HG03095 (cell line): Measurements from ENCODE around the gene APLP1.
"Not testable (repeated sequence)": the region's sequence is repeated elsewhere in the genome, so short reads cannot be mapped to it uniquely, and the experiment has no call there.

Source experiments
- ATAC-seq: cut with Tn5 transposase; IDR thresholded peaks from one replicate; pipeline ENCODE4 v1.9.1; 2021; ENCODE audit warnings: moderate library complexity; ENCODE audit not compliant: unreplicated experiment

The APLP1 gene

GRCh38 chr19:35852029-35852780 is 16.2 kb upstream of the APLP1 start, which contains the start of gene NPHS1:
NPHS1 (minus strand) TSS chr19:35852504; CDS start chr19:35851837, 667 bp downstream.
- ATAC-seq = no peak

GRCh38 chr19:35853038-35853756 is 15.2 kb upstream of the APLP1 start:
- no peak for ATAC-seq

- no peak for ATAC-seq
Observed at GRCh38 chr19:35856546-35857149, 11.7 kb upstream of the APLP1 start, which contains the start of gene KIRREL2. KIRREL2 (plus strand) TSS chr19:35856911; CDS start chr19:35857120, 209 bp downstream.

GRCh38 chr19:35858311-35858710 is 10.1 kb upstream of the APLP1 start:
- no peak for ATAC-seq

- no peak for ATAC-seq
Observed at GRCh38 chr19:35859414-35859813, 9.0 kb upstream of the APLP1 start.

- ATAC-seq = no peak
Observed at GRCh38 chr19:35860436-35860817, 7.9 kb upstream of the APLP1 start.

- no peak for ATAC-seq
Observed at GRCh38 chr19:35860818-35861639, 7.3 kb upstream of the APLP1 start.

- no peak for ATAC-seq
Observed at GRCh38 chr19:35861640-35862160, 6.7 kb upstream of the APLP1 start.

GRCh38 chr19:35862528-35862927 is 5.8 kb upstream of the APLP1 start:
- ATAC-seq = no peak

GRCh38 chr19:35863018-35863417 is 5.4 kb upstream of the APLP1 start:
- ATAC-seq = no peak

- ATAC-seq = no peak
Observed at GRCh38 chr19:35868823-35869326, 501 bp downstream of the APLP1 start.

GRCh38 chr19:35869327-35870123 is 1.2 kb downstream of the APLP1 start:
- peak; percentile 57 for ATAC-seq

GRCh38 chr19:35870124-35870736 is 1.9 kb downstream of the APLP1 start:
- not testable (repeated sequence) for ATAC-seq

- ATAC-seq = no peak
Observed at GRCh38 chr19:35870798-35871197, 2.4 kb downstream of the APLP1 start.

GRCh38 chr19:35871611-35872010 is 3.2 kb downstream of the APLP1 start:
- no peak for ATAC-seq

- ATAC-seq = no peak
Observed at GRCh38 chr19:35872180-35872579, 3.8 kb downstream of the APLP1 start.

- no peak for ATAC-seq
Observed at GRCh38 chr19:35874392-35874930, 6.1 kb downstream of the APLP1 start.

- ATAC-seq = no peak
Observed at GRCh38 chr19:35879068-35879467, 10.7 kb downstream of the APLP1 start.

- ATAC-seq = no peak
Observed at GRCh38 chr19:35879770-35880317, 11.5 kb downstream of the APLP1 start.
